Measurements from ENCODE around the gene ZNF385D.
A peak's percentile ranks its signal among the peaks of the same experiment; 100 is the strongest.

ZNF385D gene

DNA sequence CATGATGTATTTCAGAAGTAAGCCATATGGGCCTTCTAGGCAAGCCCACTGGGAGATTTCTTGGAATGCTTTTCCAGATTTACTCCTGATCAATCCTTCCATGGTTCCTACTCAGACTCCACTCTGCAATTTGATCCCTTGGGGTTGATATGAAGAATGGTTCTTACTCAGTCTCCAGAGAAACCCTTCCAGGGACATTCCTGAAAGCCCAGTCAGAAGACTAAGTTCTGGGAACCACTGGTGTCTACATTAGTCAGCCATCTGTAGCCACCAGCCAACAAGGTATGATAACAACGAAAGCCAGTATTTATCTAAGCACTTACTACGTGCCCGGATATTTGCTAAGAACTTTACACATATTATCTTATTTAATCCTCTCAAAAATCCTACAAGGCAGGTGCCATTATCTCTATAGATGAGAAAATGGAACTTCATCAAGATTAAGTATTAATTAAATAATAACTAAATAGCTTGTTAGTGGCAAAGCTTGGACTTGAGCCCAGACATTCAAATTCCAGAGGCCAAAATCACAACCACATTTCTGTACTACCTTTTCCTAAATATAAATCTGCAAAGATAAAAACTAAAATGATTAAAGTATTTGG is 32.7 kb downstream of the ZNF385D start:
- H3K27ac ChIP-seq (ENCODE audit: poor library complexity, severe bottlenecking): peak overlapping the region; percentile 57
- DNase-seq (ENCODE audit: low spot score): no peak
- no peaks in the 10 kb centered on the region for H3K36me3 ChIP-seq (ENCODE audit: low read depth)
- H3K27me3 ChIP-seq (ENCODE audit: insufficient read depth, poor library complexity, severe bottlenecking): no peaks in the 10 kb centered on the region
- no peaks in the 10 kb centered on the region for H3K9me3 ChIP-seq (ENCODE audit: severe bottlenecking)
- H3K4me3 ChIP-seq (ENCODE audit: severe bottlenecking): no peak overlapping the region
- TF ChIP-seq, protein P1, sequence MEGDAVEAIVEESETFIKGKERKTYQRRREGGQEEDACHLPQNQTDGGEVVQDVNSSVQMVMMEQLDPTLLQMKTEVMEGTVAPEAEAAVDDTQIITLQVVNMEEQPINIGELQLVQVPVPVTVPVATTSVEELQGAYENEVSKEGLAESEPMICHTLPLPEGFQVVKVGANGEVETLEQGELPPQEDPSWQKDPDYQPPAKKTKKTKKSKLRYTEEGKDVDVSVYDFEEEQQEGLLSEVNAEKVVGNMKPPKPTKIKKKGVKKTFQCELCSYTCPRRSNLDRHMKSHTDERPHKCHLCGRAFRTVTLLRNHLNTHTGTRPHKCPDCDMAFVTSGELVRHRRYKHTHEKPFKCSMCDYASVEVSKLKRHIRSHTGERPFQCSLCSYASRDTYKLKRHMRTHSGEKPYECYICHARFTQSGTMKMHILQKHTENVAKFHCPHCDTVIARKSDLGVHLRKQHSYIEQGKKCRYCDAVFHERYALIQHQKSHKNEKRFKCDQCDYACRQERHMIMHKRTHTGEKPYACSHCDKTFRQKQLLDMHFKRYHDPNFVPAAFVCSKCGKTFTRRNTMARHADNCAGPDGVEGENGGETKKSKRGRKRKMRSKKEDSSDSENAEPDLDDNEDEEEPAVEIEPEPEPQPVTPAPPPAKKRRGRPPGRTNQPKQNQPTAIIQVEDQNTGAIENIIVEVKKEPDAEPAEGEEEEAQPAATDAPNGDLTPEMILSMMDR (IDR thresholded peaks at IDR 0.05; ENCODE audit: poor library complexity, severe bottlenecking): no peak
- peak; percentile 99 for ATAC-seq (ENCODE audit: low read depth)
- no peaks in the 10 kb centered on the region for H3K4me1 ChIP-seq (ENCODE audit: insufficient read depth, poor library complexity, severe bottlenecking)

DNA sequence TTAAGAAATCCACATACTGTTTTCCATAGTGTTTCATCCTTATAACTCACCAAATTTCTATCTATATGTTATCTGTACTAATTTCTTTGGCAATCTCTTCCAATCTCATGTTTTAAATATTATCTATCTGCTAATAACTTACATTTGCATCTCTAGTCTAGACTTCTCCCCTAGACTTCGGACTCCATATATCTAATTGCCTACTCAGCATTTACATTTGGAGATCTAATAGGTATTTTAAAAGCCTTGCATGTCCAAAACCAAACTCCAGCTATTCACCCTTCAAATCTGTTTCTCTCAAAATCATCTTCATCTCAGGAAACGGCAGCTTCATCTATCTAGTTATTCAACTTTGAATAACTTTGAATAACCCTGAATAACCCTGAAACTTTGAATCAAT is 35.3 kb downstream of the ZNF385D start:
- ATAC-seq (ENCODE audit: low read depth): no peak

DNA sequence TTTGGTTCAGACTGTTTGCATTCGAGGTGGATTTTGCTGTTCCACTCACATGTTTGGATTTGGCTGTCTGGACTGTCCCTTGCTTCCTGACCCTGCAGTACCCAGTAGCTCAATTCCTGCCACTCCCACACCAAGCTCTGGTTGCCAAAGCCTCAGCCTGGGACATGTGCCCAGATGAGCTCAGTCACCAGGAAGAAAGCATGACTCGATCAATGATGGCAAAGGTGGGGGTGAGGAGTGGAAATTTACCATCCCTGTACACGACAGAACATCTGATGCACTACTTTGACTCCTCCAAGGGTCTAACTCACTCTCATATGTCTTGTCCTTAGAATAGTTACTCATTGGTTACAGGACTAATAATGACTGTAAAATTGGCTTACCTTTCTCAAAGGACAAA is 45.2 kb downstream of the ZNF385D start:
- DNase-seq (ENCODE audit: low spot score): no peak
- H3K27ac ChIP-seq (ENCODE audit: poor library complexity, severe bottlenecking): no peak overlapping the region
- H3K9me3 ChIP-seq (ENCODE audit: severe bottlenecking): no peaks in the 10 kb centered on the region
- no peak overlapping the region for H3K4me3 ChIP-seq (ENCODE audit: severe bottlenecking)
- no peaks in the 10 kb centered on the region for H3K27me3 ChIP-seq (ENCODE audit: insufficient read depth, poor library complexity, severe bottlenecking)
- H3K4me1 ChIP-seq (ENCODE audit: insufficient read depth, poor library complexity, severe bottlenecking): no peaks in the 10 kb centered on the region
- ATAC-seq (ENCODE audit: low read depth): peak; percentile 67
- TF ChIP-seq, protein P1 (IDR thresholded peaks at IDR 0.05; ENCODE audit: poor library complexity, severe bottlenecking): no peak
- no peaks in the 10 kb centered on the region for H3K36me3 ChIP-seq (ENCODE audit: low read depth)

More for the DNA sequence above, 35.3 kb downstream of the ZNF385D start:
- no peak overlapping the region for H3K4me3 ChIP-seq (ENCODE audit: severe bottlenecking)
- TF ChIP-seq, protein P1 (IDR thresholded peaks at IDR 0.05; ENCODE audit: poor library complexity, severe bottlenecking): no peak
- H3K36me3 ChIP-seq (ENCODE audit: low read depth): no peaks in the 10 kb centered on the region
- no peaks in the 10 kb centered on the region for H3K27me3 ChIP-seq (ENCODE audit: insufficient read depth, poor library complexity, severe bottlenecking)
- no peak for DNase-seq (ENCODE audit: low spot score)
- H3K9me3 ChIP-seq (ENCODE audit: severe bottlenecking): no peaks in the 10 kb centered on the region
- H3K4me1 ChIP-seq (ENCODE audit: insufficient read depth, poor library complexity, severe bottlenecking): no peaks in the 10 kb centered on the region
- no peak overlapping the region for H3K27ac ChIP-seq (ENCODE audit: poor library complexity, severe bottlenecking)

DNA sequence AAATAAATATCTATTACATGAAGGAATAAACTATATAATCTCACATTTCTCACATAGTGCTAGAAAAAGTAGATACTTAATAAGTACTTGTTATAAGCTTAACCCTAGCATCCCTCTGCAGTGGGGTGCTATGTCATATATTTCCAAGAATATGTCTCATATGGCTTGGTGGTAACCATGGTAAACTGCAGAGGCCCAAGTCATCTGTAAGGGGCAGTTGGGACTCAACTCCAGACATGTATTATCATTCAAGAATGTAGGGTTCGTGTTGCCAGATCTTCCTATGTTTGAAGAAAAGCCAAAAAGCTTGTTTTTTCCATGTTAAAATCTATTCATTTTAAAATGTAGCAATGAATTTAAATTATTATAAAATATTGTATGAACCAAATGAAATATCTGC is 46.2 kb downstream of the ZNF385D start:
- ATAC-seq (ENCODE audit: low read depth) (no peak), DNase-seq (ENCODE audit: low spot score) (no peak)
- Histone ChIP-seq H3K9me3 (ENCODE audit: severe bottlenecking) (no peaks in the 10 kb centered on the region), H3K27me3 (ENCODE audit: insufficient read depth, poor library complexity, severe bottlenecking) (no peaks in the 10 kb centered on the region), H3K27ac (ENCODE audit: poor library complexity, severe bottlenecking) (no peak overlapping the region), H3K4me3 (ENCODE audit: severe bottlenecking) (no peak overlapping the region), H3K36me3 (ENCODE audit: low read depth) (no peaks in the 10 kb centered on the region), H3K4me1 (ENCODE audit: insufficient read depth, poor library complexity, severe bottlenecking) (no peaks in the 10 kb centered on the region)
- TF ChIP-seq, protein P1 (IDR thresholded peaks at IDR 0.05; ENCODE audit: poor library complexity, severe bottlenecking): no peak

DNA sequence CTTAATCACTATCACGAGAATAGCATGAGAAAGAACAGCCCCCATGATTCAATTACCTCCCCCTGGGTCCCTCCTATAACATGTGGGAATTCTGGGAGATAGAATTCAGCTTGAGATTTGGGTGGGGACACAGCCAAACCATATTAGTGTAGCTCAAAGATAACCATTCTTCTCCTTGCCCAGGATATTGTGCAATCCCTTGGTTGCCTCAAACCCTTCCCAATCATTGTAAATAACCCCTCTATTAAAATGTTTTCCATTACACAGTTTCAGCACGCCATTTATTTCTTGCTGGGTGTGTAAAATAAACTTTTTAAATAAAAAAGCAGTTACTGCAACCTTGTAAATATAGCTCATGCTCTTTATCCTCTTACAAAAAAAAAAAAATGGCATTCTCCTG is 47.7 kb downstream of the ZNF385D start:
- no peaks in the 10 kb centered on the region for H3K4me1 ChIP-seq (ENCODE audit: insufficient read depth, poor library complexity, severe bottlenecking)
- H3K27ac ChIP-seq (ENCODE audit: poor library complexity, severe bottlenecking): no peak overlapping the region
- H3K36me3 ChIP-seq (ENCODE audit: low read depth): no peaks in the 10 kb centered on the region
- ATAC-seq (ENCODE audit: low read depth) (no peak), DNase-seq (ENCODE audit: low spot score) (no peak)
- H3K9me3 ChIP-seq (ENCODE audit: severe bottlenecking): no peaks in the 10 kb centered on the region
- TF ChIP-seq, protein P1 (IDR thresholded peaks at IDR 0.05; ENCODE audit: poor library complexity, severe bottlenecking): no peak
- H3K27me3 ChIP-seq (ENCODE audit: insufficient read depth, poor library complexity, severe bottlenecking): no peaks in the 10 kb centered on the region
- no peak overlapping the region for H3K4me3 ChIP-seq (ENCODE audit: severe bottlenecking)
